Measurements from ENCODE around the gene INSM2. TPM values are rescaled to one million over a fixed set of nuclear protein-coding genes. Genes with fewer than 3 reads are reported as not detected.
A peak's percentile ranks its signal among the peaks of the same experiment; 100 is the strongest.

The INSM2 gene
- total RNA-seq, 4 donors from 2014 or later = 0.07 TPM; not detected in 3

GRCh38 chr14:35532783-35533356, 1.1 kb upstream of the INSM2 start:
- no peak for DNase-seq
- Histone ChIP-seq H3K4me3 (no peak overlapping the region), H3K4me1 (peaks cover 0 to 22% of the 10 kb centered on the region in 2 donors), H3K36me3 (no peaks in the 10 kb centered on the region), H3K27ac (no peak overlapping the region), H3K27me3 (peaks cover 22 to 23% of the 10 kb centered on the region in 2 donors), H3K9me3 (no peaks in the 10 kb centered on the region)
- intact Hi-C loops (cut with DNase I; ENCODE audit: low total_unique reads) = no loop called here
- TF ChIP-seq CTCF (IDR thresholded peaks at IDR 0.05) = no peak
- TF ChIP-seq POLR2A (IDR thresholded peaks at IDR 0.05) = no peak

GRCh38 chr14:35534208-35534872, 376 bp downstream of the INSM2 start:
- intact Hi-C loops (cut with DNase I; ENCODE audit: low total_unique reads) = no loop called here

GRCh38 chr14:35534873-35535482, 1.0 kb downstream of the INSM2 start:
- peak in 1 of 2 donors; percentile 53 for DNase-seq
- Histone ChIP-seq H3K36me3 (no peaks in the 10 kb centered on the region), H3K4me1 (peaks cover 0 to 22% of the 10 kb centered on the region in 2 donors), H3K4me3 (peak overlapping the region in 1 of 2 donors; percentile 31), H3K27me3 (peaks cover 22 to 23% of the 10 kb centered on the region in 2 donors), H3K27ac (no peak overlapping the region), H3K9me3 (no peaks in the 10 kb centered on the region)
- intact Hi-C loops (cut with DNase I; ENCODE audit: low total_unique reads) = no loop called here
- TF ChIP-seq POLR2A (IDR thresholded peaks at IDR 0.05) (no peak), CTCF (IDR thresholded peaks at IDR 0.05) (no peak)

More at GRCh38 chr14:35534208-35534872, 376 bp downstream of the INSM2 start:
- peaks cover 22 to 23% of the 10 kb centered on the region in 2 donors for H3K27me3 ChIP-seq
- H3K4me1 ChIP-seq = peaks cover 0 to 22% of the 10 kb centered on the region in 2 donors
- H3K9me3 ChIP-seq = no peaks in the 10 kb centered on the region
- no peak overlapping the region for H3K27ac ChIP-seq
- DNase-seq = no peak
- TF ChIP-seq CTCF (IDR thresholded peaks at IDR 0.05) (no peak), POLR2A (IDR thresholded peaks at IDR 0.05) (no peak)
- H3K4me3 ChIP-seq = peak overlapping the region; percentile 1 to 31
- no peaks in the 10 kb centered on the region for H3K36me3 ChIP-seq

GRCh38 chr14:35535483-35536112, 1.6 kb downstream of the INSM2 start:
- TF ChIP-seq CTCF (IDR thresholded peaks at IDR 0.05) (no peak), POLR2A (IDR thresholded peaks at IDR 0.05) (no peak)
- no peak overlapping the region for H3K27ac ChIP-seq
- intact Hi-C loops (cut with DNase I; ENCODE audit: low total_unique reads) = no loop called here
- H3K4me3 ChIP-seq = no peak overlapping the region
- no peaks in the 10 kb centered on the region for H3K36me3 ChIP-seq
- no peaks in the 10 kb centered on the region for H3K9me3 ChIP-seq
- peaks cover 22 to 23% of the 10 kb centered on the region in 2 donors for H3K27me3 ChIP-seq
- no peak for DNase-seq
- H3K4me1 ChIP-seq = peaks cover 0 to 22% of the 10 kb centered on the region in 2 donors
